Activated naive CD4-positive, alpha-beta T cell treated with anti-CD3 and anti-CD28 coated beads, Interleukin-2, amount 50 U/mL, for 16 hours (primary cell): ENCODE measurements around the gene ARGLU1.

Experiments
- DNase-seq: peaks from one replicate; pipeline ENCODE4 v3.0.0-alpha.2; 2020

ARGLU1 gene

DNA sequence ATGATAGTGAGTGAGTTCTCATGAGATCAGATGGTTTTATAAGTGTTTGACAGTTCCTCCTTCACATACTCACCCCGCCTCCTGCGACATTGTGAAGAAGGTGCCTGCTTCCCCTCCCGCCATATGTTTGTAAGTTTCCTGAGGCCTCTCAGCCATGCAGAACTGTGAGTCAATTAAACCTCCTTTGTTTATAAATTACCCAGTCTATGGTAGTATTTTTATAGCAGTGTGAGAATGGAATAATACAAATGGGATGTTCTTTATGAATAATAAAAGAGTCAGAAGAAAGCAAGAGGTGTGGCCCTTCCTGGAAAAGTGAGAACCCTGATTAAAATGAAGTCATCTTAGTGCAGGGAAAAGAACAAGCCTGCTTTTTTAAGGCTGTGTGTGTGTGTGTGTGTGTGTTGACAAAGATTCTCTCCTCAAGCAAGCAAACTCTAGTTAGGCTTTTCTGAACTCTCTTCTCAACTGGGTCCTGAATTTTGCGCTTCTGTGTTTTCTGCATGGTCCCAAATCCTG is 18.8 kb upstream of the ARGLU1 start:
- DNase-seq: no peak

DNA sequence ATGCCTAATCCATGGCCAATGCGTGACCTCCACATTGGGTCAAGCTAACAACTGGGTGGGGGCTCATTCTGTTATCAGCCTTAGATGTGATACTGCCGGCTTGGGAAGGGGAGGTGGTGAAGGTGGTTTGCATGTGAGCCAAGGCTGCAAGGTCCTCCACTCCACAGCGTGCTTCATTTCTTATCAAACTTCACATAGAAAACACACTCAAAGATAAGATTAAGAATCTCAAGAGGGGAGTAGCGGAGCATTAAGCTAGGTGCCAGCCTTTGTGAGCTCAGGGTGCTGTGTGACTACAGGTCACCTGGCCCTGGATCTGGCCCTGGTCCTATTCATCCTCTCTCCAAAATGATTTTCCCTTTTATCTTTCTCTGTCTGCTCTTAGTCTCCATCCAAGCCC is 13.3 kb upstream of the ARGLU1 start:
- DNase-seq: no peak

DNA sequence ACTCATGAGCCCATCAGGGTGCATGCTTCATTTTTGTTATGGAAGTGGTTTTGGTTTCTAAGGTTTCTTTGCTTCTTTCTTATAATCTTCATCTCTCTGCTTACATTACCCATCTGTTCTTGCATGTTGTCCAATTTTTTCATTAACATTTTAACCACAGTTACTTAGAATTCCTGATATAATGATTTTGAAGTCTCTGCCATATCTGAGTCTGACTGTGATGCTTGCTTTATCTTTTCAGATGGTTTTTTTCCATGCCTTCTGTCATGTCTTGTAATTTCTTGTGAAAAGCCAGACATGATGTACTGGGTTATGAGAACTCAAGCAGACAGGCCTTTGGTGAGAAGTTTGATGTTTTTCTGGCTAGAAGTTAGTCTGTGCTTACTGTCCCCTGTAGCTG is 8.0 kb upstream of the ARGLU1 start:
- DNase-seq: no peak

DNA sequence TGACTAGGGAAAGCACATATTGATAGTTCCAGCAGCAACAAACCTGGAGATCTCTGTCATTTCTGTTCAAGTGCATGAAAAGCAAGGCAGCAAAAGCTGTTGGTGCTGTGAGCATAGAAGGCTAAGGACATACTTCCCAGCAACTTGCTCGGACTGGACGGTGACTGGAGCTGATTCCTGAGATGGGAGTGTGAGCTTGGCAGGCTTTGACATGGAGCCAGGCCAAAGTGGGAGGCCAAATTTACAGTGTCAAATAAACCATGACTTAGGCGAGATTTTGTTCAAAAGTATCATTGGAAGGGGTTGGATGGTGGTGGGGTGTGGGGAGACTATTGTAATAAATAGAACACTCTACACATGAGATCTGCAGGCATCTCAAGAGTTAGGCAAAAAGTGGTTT is 5.9 kb upstream of the ARGLU1 start:
- no peak for DNase-seq

DNA sequence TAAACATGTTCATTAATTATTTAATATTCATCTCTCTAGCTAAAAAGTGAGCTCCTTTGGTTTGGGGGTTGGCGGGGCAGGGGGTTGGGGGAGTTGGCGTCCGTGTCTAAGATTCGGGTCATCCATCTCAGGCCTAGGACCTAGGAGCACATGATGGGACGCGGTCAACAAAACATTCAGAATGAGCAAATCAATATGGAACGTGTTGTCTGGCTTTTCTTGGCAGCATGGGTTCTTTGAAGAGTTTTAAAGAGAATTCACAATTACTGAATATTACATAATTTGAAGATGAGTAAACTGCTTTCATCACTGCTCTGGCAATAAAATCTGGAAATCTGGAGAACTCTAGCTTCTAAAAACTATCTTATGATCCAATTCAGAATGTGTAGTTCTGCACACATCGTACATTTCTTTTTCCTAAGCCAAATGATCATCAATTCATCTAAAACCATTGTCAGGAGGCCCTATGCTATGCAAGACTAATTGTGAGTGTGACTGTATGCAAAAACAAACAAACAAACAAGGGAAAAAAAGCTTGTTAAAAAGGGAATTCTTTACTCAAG is 5.4 kb upstream of the ARGLU1 start:
- DNase-seq: no peak

DNA sequence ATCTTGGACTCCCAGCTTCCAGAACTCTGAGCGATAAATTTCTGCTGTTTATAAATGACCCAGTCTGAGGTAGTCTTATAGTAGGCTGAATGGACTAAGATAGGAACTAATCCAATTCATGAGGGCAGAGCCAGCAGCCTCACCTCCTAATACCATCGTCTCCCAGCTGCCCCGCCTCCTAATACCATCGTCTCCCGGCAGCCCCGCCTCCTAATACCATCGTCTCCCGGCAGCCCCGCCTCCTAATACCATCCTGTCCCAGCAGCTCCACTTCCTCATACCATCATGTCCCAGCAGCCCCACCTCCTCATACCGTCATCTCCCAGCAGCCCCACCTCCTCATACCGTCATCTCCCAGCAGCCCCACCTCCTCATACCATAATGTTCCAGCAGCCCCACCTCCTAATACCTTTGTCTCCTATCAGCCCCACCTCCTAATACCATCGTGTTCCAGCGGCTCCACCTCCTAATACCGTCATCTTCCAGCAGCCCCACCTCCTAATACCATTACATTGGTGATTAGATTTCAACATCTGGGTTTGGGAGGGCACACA is 2.4 kb upstream of the ARGLU1 start:
- DNase-seq: peak; percentile 64

DNA sequence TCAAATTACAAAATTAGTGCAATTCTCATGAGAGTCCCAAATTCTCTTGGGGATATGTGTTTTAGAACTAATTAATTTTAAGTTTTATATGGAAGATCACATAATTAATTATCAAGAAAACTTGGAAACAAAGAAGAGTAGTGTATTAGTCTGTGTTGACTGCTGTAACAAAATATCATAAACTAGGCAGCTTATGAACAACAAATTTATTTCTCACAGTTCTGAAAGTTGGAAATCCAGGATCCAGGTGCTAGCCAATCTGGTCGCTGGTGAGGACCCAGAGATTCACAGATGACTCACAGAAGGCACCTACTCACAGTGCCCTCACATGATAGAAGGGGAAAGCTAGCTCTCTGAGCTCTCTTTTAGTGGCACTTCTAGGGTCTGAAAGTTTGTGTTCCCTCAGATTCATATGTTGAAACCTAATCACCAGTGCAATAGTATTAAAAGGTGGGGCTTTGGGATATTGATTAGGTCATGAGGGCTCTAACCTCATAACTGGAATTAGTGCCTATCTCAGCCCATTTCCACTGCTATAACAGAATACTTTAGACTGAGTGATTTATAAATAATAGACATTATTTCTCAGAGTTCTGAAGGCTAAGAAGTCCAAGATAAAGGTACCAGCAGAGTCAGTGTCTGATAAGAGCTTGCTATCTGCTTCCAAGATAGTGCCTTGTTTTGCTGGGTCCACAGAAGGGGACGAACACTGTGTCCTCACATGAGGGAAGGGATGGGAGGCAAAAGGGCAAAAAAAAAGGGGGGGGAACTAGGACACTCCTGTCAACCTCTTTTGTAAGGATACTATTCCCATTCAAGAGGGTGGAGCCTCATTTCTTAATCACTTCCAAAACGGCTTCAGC is 1.5 kb upstream of the ARGLU1 start:
- DNase-seq: no peak

DNA sequence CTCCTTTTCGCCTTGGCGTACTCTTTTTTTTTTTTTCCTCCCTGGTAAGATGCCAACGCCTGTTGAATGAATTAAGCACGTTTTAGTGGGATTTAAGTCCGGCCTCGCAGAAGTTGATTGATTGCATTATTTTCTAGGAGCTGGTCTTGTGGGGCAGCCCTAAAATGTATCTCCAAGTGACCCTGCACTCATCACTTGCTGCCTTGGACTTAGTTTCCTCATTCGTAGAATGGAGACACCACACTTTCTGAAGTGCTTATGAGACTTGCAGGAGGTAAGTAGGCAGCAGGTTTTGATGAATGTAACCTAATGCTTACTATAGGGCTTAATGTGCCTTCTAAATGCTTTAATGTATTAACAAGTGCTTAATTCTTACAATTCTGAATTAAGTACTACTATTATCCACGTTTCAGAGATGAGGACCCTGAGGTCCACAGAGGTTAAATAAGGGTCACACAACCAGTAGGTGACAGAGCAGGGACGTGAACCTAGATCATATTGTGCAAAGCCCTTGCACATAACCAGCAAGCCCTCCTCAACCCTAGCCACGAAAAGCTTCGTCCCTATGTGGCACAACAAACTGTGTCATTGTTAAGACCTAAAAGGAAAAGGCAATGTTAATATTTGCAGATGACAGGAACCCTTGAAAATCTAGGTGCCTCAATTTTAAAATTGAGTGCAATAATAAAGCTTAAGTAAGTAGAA is 514 bp upstream of the ARGLU1 start:
- no peak for DNase-seq

DNA sequence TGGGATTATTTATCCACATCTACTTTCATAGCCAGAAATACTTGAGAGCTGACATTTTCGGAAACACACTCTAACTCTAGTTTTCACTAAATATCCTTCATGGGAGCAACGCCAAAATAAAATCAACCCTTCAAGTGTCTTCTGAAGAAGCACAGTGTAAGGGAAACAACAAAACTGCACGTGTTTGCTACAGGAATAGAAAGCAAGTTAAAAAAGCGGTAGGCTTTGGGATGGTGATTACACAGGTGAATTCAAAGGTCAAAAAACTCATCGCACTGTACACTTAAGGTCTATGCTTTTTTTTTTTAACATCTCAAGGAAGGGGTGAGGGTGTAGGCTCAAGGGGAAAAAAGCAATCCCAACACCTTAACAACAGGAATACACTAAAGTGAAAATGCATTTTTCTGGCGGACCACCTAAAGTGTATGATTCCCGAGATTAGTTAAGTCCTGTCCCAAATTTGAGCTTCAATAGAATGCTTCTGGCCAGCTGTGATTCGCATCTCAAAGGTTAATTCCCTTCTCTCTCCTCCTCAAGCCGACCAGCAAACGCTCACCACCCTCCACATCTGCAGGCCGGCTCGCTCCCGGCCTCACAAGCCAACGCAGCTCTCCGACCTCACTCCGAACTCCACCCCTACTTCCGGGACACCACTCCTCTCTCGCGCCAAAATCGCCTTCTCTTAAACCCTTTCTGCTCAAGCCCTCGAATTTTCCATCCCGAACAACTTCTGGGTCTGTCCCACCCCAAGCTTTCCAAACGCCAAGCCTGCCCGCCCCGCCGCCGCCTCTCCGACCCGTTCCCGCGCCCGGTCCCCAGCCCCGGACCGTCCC is 1.1 kb downstream of the ARGLU1 start:
- no peak for DNase-seq

DNA sequence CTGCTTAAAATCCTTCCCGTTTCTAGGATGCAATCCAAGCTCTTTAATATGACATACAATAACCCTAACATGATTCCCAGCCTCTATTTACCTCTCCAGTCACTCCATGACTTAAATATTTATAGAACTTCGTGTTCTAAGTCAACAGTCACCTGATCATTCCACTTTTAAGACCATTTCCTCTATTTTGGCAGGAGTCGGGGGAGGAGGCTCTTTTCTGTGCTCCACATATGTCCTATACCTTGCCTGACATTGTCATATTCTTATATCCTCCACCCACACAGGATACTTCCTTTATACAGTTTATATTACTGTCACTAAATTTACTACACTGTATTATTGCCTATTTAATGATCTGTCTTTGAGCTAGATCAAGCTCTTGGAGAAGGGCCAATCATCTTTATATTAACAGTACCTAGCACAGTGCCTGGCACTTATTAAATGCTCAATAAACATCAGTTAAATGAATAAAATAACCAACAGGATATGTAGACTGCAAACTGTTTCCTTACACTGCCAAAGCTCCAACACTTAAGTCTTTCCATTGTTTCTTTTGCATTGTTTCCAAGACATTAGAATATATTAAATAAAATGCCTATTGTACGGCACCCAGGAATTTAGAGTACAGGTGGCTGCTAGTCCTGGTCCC is 2.7 kb downstream of the ARGLU1 start:
- DNase-seq: no peak

DNA sequence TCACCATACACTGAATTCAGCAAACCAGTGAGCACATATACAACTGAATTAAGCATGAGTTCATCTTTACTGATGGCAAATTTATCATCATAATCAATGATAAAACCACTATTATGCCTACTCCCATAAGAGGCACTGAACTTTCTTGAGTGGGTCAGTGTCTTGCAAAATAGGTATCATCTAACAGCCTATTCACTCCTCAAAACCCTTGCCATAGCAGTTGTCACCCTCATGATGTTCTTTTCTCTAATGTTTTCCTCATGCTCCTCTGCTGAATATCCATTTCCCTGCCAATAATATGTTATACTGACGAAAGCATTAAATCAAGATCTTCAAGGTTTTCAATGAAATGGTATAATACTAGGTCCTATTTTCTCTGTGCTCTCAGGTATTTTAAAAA is 5.6 kb downstream of the ARGLU1 start:
- no peak for DNase-seq

DNA sequence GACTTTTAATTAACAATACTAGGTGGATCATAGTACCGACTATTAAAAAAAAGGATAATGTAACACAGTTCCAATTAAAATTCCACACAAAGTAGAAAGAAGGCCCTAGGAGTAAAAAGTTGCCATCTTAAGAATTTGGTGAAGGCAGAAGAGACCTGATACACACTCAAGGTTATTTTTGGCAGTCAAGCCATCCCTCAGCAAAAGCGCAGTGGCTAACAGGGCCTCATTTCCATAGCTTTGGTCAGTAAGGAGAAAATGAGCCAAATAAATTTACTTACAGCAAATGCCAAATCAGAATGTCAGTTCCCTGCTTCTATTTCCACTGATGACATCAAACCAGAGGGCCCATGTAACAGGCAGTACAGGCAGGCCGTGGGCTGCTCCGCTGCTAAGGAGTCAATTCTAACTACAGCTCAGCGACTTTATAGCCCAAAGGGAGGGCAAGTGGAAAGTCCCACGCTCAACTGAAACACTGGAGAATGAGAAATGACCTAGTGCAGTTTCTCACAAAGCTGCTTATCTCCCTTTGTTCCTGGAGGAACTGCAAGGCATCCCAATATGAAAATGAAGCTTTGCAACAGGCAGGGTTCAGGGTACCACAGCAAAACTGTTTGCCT is 6.3 kb downstream of the ARGLU1 start:
- DNase-seq: peak; percentile 23

DNA sequence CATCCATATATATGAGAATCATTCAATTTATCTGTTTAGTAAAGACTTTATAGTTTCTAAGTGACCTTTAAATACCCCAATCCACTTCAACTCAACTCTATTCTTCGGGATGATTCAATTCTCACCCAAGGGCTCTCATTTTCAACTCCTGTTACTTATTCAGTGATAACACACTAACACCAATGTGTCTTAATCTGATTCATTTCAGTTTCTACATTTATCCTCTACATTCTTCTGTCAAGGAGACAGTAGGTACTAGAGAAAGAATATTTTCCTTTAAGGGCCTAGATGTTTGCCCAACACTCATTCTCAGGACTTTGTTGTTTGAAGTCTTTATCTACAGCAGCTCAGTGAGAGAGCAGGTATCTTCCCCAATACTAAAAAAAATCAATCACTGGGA is 7.1 kb downstream of the ARGLU1 start:
- no peak for DNase-seq

DNA sequence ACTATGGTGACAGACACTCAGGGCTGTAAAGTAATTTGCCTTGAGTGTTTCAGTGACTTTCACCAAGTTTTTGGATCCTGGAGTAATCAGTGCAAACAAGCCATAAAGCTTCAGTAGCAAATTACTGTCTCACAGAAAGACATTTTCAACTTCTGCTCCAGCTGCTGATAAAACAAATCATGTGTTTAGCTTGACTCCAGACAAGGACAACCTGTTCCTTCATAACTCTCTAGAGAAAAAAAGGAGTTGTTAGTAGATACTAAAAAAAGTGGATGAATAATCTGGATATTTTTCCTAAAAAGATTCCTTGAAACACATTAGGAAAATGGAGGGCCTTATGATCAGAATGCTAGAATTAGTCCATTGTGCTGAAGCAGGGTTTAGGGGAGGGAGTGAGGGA is 9.4 kb downstream of the ARGLU1 start:
- no peak for DNase-seq

DNA sequence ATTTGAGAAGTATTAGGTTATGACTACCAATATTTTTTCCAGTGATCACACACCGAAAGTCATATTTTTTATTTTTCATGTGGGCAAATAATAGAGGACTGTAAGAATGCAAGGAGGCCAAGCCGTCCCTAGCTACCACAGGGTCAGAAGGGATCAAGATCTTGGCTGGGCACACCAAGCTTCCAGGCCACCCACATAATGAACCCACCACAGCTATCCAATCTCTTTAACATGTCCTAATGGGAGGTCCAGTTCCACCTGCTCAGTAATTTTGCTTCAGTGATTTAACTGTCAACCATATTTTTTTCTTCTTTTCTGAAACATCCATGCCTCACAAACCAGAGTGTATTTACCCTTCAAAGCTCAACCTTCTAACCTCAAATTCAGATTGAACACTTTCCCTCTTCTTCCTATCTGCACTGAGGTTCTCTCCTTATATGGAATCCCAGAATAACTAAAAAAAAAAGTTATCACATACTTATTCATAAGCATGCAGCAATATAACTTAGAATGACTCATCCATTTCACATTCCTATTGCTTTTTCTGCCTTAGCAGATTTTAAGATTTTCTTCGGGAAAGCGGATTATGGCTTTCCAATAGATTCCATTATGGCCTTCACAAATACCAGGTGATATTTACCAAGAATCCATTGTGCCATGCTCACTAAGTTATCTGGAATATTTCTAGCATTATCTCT is 12.2 kb downstream of the ARGLU1 start:
- DNase-seq: no peak

DNA sequence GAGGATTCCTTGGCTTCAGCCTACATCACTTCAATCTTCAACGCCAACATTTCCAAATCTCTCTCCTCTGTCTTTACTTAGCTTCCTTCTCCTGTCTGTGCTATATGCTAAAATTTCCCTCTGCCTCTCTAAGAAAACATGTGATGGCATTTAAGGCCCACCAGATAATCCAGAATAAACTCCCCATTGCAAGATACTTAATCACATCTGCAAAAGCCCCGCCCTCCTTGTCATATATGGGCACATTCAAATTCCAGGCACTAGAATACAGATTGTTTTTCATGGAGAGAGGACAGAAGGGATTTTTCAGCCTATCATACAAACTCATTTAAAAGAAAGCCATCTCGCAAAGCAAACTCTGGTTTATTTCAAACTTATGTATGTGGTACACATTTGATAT is 16.2 kb downstream of the ARGLU1 start:
- DNase-seq: no peak

DNA sequence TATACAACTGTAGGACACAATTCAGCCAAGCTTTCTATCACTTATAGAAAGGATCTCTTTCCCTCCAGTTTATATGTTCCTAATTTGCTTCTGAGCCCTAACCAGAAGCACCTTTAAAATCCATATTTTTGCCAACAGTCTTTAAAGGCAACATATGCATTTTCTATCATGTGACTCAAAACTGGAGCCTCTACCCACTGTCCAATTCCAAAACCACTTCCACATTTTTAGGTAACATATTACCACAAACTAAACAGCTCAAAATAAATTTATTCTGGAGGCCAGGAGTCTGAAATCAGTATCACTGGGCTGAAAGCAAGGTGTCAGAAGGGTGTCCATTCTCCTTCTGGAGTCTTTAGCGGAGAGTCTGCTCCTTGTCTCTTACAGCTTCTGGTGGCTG is 16.6 kb downstream of the ARGLU1 start:
- DNase-seq: no peak

DNA sequence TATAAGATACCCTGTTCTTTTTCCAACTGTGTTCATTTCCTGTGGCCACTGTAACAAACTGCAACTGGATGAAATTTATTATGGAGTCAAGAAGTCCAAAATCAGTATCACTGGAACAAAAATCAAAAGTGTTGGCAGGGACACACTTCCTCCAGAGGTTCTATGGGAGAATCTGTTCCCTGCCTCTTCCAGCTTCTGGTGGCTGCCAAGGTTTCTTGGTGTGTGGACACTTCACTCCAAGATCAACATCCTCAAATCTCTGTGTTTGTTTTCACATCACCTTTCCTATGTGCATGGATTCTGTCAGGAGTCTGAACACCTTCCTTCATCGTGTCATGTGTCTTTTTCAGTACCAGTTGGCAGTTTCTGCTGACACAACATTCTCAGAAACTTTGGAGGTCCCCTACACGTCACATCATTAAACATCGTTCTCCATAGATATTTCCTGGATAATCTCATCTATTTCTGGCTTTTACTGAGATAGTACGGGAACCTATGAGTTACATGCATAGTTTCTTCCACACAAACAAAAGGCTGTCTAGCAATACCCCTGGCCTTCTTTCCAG is 17.3 kb downstream of the ARGLU1 start:
- no peak for DNase-seq

DNA sequence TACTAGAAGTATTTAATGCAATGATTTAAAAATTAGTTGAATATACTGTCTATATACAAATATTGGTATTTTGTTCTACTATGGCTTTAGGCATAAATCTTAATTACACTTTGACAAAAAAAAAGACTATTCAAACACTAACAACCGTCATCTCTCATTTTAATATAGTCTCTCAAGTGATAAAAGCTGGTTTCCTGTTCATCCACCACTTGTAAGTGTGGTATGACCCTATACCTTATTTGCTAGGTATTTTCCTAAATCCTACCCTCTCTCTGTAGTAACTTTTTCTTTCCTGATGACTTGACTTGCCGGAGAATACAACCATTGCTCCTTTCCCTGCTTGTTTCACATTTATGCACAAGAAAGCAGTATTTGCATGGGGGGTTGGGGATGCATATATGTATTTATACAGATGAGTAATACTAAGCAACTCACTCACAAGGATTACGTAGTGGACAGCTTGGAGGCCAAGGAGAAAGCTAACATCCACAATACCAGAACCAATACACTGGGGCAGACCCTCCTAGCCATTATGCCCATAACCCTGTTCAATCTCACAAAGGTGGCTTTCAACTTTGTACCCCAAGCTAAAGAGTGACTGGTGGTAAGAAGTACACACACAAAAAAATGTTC is 19.8 kb downstream of the ARGLU1 start:
- no peak for DNase-seq

DNA sequence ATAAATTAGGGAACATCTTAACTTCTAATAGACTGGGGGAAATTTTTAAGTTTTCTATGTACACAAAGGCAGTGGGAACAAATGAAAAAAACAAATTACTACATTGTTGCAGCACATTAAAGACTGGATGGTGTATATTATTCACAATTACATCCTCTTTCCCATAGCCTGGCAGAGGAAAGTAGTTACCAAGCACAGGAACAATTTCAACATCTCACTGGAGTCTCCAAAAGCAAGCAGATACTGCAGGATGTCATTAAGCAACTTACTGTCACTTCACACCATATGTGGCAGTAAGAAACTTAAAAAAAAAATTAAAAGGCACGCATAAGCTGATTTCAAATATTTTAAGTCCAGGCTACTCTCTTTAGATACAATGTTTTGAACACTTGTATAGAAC is 26.1 kb downstream of the ARGLU1 start:
- no peak for DNase-seq
